ENCODE results near the gene COPA. TPM values are rescaled to one million over a fixed set of nuclear protein-coding genes. Genes with fewer than 3 reads are reported as not detected.
A peak's percentile ranks its signal among the peaks of the same experiment; 100 is the strongest.

COPA gene
- total and polyA plus RNA-seq, 11 donors: 46.9 to 129 (median 100) TPM

DNA sequence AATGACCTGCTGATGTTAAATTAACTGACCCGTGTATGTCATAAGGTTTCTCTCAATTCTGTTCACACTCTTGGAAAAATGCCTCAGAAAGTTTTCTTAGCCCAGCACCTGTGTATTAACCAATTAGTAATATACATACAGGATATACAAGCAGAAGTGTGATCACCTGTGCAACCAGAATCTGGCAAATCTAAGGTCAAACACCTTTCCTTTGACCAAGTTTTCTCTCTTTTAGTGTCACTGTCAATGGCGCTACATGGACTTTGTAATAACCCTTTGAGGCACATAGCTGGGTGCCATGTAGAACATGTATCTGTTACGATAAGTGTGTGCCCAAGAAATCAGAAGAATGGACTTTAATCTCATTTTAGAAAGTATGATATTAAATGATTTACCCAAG, 1.2 kb upstream of the COPA start:
- H3K36me3 ChIP-seq: peaks cover 0 to 54% (median 40%) of the 10 kb centered on the region in 9 donors
- ATAC-seq (no peak), DNase-seq (no peak)
- H3K27me3 ChIP-seq: no peaks in the 10 kb centered on the region
- 81 to 85% (median 84%) methylated on average over 3 of the region's 3 CpGs for WGBS, 4 donors
- intact Hi-C loops (cut with DNase I): loop anchor here in 1 of 10 donors (5.0 kb wide), 1 partner anchor 57 kb away; the partner anchor contains the start of gene PEX19
- peaks cover 0 to 61% (median 30%) of the 10 kb centered on the region in 12 donors for H3K4me1 ChIP-seq
- H3K9me3 ChIP-seq: no peaks in the 10 kb centered on the region
- peak overlapping the region in 11 of 12 donors; percentile 78 to 97 (median 91) for H3K4me3 ChIP-seq
- peak overlapping the region in 3 of 12 donors; percentile 93 to 94 (median 93) for H3K27ac ChIP-seq
- TF ChIP-seq, protein P1, sequence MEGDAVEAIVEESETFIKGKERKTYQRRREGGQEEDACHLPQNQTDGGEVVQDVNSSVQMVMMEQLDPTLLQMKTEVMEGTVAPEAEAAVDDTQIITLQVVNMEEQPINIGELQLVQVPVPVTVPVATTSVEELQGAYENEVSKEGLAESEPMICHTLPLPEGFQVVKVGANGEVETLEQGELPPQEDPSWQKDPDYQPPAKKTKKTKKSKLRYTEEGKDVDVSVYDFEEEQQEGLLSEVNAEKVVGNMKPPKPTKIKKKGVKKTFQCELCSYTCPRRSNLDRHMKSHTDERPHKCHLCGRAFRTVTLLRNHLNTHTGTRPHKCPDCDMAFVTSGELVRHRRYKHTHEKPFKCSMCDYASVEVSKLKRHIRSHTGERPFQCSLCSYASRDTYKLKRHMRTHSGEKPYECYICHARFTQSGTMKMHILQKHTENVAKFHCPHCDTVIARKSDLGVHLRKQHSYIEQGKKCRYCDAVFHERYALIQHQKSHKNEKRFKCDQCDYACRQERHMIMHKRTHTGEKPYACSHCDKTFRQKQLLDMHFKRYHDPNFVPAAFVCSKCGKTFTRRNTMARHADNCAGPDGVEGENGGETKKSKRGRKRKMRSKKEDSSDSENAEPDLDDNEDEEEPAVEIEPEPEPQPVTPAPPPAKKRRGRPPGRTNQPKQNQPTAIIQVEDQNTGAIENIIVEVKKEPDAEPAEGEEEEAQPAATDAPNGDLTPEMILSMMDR (IDR thresholded peaks at IDR 0.05): no peak
- no peak for TF ChIP-seq POLR2A (IDR thresholded peaks at IDR 0.05)

DNA sequence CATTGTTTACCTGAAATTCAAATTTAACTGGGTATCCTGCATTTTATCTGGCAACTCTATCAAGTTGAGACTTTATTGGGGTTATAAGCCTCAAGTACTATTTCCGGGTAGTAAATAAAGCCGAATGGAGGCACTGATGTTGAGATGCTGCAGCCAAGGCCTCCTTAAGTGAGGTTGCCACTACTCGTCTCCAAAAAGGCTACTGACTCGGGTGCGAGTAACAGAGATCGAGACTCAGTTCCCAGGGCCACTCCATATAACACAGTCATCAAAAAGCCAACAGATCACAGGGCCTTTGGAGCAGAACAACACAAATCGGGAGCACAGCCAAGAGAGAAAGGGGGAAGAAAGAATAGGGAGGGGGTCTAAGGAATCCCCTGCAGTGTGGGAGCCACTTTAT, 524 bp downstream of the COPA start:
- peaks cover 0 to 56% (median 42%) of the 10 kb centered on the region in 9 donors for H3K36me3 ChIP-seq
- TF ChIP-seq POLR2A (IDR thresholded peaks at IDR 0.05): no peak
- TF ChIP-seq, protein P1 (IDR thresholded peaks at IDR 0.05): no peak
- intact Hi-C loops (cut with DNase I): loop anchor here in 1 of 10 donors (5.0 kb wide), 1 partner anchor 55 kb away; the partner anchor contains the start of gene PEX19
- peaks cover 0 to 78% (median 30%) of the 10 kb centered on the region in 12 donors for H3K4me1 ChIP-seq
- no peaks in the 10 kb centered on the region for H3K27me3 ChIP-seq
- H3K4me3 ChIP-seq: peak overlapping the region; percentile 73 to 97 (median 88)
- no peaks in the 10 kb centered on the region for H3K9me3 ChIP-seq
- ATAC-seq (peak in 3 of 4 donors; percentile 1 to 15 (median 13)), DNase-seq (no peak)
- peak overlapping the region; percentile 79 to 94 (median 90) for H3K27ac ChIP-seq
- WGBS, 4 donors: 0 to 1% (median 1%) methylated on average over 7 of the region's 7 CpGs

DNA sequence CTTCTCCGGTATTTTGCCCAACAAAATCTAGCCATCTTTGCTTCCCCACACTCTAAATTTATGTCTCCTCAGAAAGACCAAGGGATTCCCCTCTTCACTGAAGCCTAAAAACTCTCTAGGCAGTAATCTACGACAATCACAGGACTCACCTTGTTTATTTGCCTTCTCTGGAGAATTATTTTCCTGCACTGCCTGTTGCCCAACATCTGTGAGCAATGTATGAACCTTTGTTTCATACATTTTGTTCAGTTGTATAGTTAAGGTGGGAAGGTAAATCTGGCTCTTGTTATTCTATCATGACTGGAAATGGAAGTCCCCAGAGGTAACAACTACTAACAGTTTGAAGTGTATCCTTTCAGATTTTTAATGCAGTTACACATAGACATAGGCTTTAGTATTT, 2.2 kb downstream of the COPA start:
- H3K9me3 ChIP-seq: no peaks in the 10 kb centered on the region
- WGBS, 4 donors: 49 to 61% (median 59%) methylated on average over 2 of the region's 2 CpGs
- intact Hi-C loops (cut with DNase I): loop anchor here in 1 of 10 donors (5.0 kb wide), 1 partner anchor 54 kb away; the partner anchor contains the start of gene PEX19
- TF ChIP-seq, protein P1 (IDR thresholded peaks at IDR 0.05): no peak
- no peak for TF ChIP-seq POLR2A (IDR thresholded peaks at IDR 0.05)
- no peak overlapping the region for H3K27ac ChIP-seq
- H3K4me3 ChIP-seq: peak overlapping the region in 3 of 12 donors; percentile 78 to 93 (median 85)
- ATAC-seq (no peak), DNase-seq (no peak)
- H3K27me3 ChIP-seq: no peaks in the 10 kb centered on the region
- H3K4me1 ChIP-seq: peaks cover 0 to 68% (median 30%) of the 10 kb centered on the region in 12 donors
- H3K36me3 ChIP-seq: peaks cover 0 to 57% (median 48%) of the 10 kb centered on the region in 9 donors

DNA sequence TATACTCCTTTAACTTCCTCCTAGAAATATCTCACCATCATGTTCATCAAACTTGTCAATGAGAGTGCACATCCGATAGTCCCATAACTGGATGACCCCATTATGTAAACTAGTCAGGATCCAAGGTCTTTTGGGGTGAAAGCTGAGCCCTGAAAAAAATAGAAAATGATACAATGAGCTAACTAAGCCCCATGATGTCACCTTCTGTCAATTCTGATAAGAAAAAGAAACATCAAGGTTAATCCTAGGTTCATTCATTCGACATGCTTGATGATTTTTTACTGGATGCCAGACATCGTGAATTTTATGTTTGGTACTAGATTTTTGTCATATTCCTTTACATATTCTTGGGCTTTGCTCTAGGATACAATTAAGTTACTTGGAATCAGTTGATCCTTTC, 2.9 kb downstream of the COPA start:
- no peak for ATAC-seq
- Histone ChIP-seq H3K9me3 (no peaks in the 10 kb centered on the region), H3K4me3 (no peak overlapping the region), H3K4me1 (peaks cover 0 to 61% (median 30%) of the 10 kb centered on the region in 12 donors), H3K36me3 (peaks cover 0 to 59% (median 50%) of the 10 kb centered on the region in 9 donors), H3K27ac (peak overlapping the region in 2 of 12 donors; percentile 15 to 18), H3K27me3 (no peaks in the 10 kb centered on the region)
- TF ChIP-seq, protein P1 (IDR thresholded peaks at IDR 0.05): no peak
- no peak for TF ChIP-seq POLR2A (IDR thresholded peaks at IDR 0.05)
- DNase-seq: no peak
- 39 to 58% (median 44%) methylated on average over 3 of the region's 3 CpGs for WGBS, 4 donors
- intact Hi-C loops (cut with DNase I): loop anchor here in 1 of 10 donors (5.0 kb wide), 1 partner anchor 53 kb away; the partner anchor contains the start of gene PEX19
